Activated naive CD8-positive, alpha-beta T cell (primary cell): ENCODE measurements around the gene ABCG4.
"Not testable (repeated sequence)": the region's sequence is repeated elsewhere in the genome, so short reads cannot be mapped to it uniquely, and the experiment has no call there.

ENCODE experiments used
- H3K27ac Mint-ChIP-seq: one replicate; pipeline ENCODE4 v1.8.0; 2021; ENCODE audit warnings: mixed read lengths
- H3K27me3 Mint-ChIP-seq: one replicate; pipeline ENCODE4 v1.8.0; 2021; ENCODE audit warnings: mixed read lengths
- H3K36me3 Mint-ChIP-seq: one replicate; pipeline ENCODE4 v1.8.0; 2021; ENCODE audit warnings: mixed read lengths
- H3K4me1 Mint-ChIP-seq: one replicate; pipeline ENCODE4 v1.8.0; 2021; ENCODE audit warnings: low read depth, mixed read lengths
- H3K4me3 Mint-ChIP-seq: one replicate; pipeline ENCODE4 v1.8.0; 2021; ENCODE audit warnings: mild to moderate bottlenecking, mixed read lengths
- H3K9me3 Mint-ChIP-seq: one replicate; pipeline ENCODE4 v1.8.0; 2021; ENCODE audit warnings: low read depth, mixed read lengths

Gene ABCG4

DNA sequence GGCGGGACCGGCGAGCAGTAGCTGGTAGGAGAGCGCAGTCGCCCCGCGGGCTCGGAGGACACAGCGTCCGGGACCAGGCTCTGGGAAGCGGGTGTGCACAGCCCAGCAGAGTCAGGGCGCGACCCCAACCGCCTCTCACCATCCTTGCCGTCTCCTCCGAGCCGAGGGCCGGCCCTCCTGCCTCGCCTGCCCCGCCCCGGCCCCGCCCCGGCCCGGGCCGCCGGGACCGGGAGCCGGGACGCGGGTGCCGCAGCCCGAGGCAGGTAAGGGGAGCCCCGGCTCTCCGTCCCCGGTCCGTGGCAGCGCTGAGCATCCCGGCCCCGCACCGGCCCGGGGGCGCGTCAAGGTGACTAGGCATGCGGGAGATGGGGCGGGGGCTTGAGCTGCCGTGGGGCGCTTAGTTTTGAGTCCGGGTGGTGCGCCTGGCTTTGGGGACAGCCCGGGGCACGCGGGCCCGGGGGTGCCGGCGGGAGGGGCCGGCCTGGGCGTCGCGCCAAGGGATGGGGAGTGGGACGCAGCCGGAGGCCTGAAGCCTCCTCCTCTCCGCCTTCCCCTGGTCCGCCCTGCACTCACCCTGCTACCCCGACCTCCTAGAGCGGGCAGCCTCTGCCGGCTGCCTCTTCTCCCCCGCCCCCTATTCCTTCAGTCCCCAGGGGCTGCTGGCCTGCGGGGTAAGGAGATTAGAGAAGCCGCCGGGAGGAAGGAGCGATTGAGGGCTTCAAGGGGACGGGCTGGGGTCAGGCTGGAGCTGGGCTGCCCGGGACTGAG lies at the start of gene ABCG4:
TSS of gene ABCG4 (plus strand) at position 35 of the 768 bp plus-strand sequence. CDS start 914 bp downstream, outside the sequence.
- Mint-ChIP-seq H3K4me1 (peaks cover 13% of the 10 kb centered on the region), H3K4me3 (peak within 1 kb of the TSS; percentile 78), H3K36me3 (no peaks in the 10 kb centered on the region), H3K27ac (no peak within 1 kb of the TSS), H3K9me3 (no peaks in the 10 kb centered on the region), H3K27me3 (peaks cover 11% of the 10 kb centered on the region)

DNA sequence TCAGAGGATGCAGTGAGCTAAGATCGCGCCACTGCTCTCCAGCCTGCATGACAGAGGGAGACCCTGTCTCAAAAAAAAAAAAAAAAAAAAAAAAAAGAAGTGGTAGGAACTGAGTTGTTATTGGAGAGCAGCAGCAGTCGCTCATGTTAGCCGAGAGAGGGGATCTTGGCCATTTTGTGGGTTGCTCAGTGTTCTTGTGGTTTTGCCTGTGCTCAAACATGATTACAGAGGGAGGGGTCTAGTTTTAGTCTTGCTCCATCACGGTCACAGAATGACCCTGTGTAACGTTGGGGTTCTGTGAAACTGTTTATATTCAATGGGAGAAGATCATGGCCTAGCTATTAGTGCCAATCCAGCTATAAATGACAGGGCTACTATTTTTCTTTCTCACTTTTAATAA lies 49.1 kb upstream of the ABCG4 start:
- Mint-ChIP-seq H3K4me3 (peak overlapping the region; percentile 98), H3K36me3 (peaks cover 8% of the 10 kb centered on the region), H3K9me3 (no peaks in the 10 kb centered on the region), H3K4me1 (peaks cover 40% of the 10 kb centered on the region), H3K27ac (peak overlapping the region; percentile 100), H3K27me3 (no peaks in the 10 kb centered on the region)

DNA sequence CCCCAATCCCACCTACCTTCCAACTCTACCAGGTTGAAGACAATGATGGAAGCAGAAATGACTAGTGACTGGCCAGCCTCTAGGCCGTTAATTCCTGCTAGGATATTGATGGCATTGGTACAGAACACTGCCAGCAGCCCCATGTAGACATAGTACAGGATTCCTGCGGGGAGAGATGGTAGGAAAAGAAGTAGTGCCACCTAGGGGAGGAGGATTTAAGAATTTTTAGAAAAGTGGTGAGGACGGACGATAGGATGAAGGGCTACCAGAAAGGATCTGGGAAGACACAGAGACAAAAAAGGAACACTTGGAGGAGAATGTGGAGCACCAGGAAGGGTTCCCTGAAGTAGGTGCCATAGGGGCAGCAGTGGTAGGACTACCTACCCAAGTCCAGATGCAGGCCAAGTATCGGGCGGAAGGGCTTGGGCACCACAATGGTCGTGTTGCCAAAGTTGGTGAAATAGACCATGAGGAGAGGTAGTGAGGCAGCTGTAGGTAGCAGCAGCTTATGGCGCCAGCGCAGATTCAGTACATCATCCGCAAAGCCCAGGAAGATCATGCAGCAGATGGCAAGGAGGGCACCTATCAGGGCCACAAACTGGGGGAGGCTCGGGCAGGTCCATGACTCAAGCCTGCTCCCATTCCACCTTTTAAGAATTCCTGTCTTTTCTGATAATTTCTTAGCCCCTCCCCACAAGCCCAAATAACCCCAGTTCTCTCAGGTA lies 48.4 kb upstream of the ABCG4 start:
- Mint-ChIP-seq H3K9me3 (no peaks in the 10 kb centered on the region), H3K4me3 (peak overlapping the region; percentile 98), H3K27me3 (no peaks in the 10 kb centered on the region), H3K36me3 (peaks cover 8% of the 10 kb centered on the region), H3K4me1 (peaks cover 43% of the 10 kb centered on the region), H3K27ac (peak overlapping the region; percentile 100)

DNA sequence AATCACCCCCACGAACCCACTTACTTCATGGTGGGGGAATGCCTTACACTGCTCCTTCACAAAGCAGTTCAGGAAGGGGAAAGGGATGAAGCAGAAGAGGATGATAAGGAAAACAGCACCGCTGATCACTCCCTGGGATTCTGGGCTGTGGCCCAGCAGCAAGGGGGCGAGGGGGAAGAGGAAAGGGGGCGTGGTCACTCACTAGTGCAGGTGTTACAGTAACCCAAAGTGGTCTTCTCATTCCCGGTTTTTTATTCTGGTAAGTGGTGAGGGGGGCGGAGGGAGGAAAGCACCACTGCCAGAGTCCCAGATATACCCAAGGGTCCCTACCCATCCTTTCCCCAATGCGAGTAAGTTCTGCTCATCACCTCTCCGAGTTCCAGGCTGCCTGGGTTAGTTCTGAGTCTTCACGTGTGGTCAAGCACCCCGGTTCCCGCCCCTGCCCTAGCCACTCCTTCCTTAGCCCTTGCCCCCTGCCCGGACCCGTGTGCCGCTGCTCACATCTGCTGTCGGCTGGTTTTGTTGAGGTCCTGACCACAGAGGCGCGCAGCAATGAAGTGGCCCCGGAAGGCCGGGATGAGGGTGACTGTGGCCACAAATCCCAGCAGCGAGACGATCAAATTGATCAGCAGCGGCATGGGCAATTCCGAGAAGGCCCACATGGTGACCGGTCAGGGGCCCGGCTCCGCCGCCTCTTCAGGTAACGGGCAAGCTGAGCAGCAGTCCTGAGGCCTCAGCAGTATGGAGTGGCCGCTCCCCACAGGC lies 47.7 kb upstream of the ABCG4 start:
- H3K36me3 Mint-ChIP-seq, result peaks cover 8% of the 10 kb centered on the region
- H3K27me3 Mint-ChIP-seq, result no peaks in the 10 kb centered on the region
- no peaks in the 10 kb centered on the region for H3K9me3 Mint-ChIP-seq
- peaks cover 38% of the 10 kb centered on the region for H3K4me1 Mint-ChIP-seq
- peak overlapping the region; percentile 98 for H3K4me3 Mint-ChIP-seq
- H3K27ac Mint-ChIP-seq, result peak overlapping the region; percentile 100

DNA sequence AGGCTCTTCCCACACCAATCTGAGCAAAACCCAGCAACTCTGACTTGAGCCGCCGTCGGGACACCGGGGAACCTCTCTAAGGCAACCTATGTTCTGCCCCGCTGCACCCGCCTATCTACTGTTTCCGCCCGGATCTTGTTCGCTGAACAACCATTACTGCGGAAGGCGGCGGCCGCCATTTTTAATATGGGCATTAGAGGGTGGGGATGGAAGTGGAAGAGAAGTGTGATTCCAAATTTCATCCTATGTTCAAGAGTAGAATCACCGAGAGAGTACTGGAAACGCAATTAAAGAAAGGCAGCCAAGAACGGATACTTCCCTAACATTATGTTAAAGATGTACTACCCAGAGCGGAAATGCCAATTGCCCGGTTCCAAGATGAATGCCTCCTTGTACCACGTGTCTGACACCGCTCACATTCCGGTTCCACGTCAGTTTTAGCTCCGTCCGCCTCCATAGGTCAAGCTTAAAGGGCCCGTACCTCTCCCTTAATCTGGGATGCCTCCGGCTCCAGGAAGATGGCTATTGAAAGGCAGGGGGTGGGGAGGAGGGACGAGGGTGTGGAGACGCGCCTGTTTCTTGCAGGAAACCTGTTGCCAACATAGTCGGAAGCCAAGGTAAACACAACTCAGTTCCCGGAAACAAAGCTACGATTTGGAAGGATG lies 47.0 kb upstream of the ABCG4 start, which contains the start of gene DPAGT1:
TSS of gene DPAGT1 (minus strand) at position 95 of the 665 bp plus-strand sequence. CDS start 198 bp downstream, outside the sequence.
- peaks cover 44% of the 10 kb centered on the region for H3K4me1 Mint-ChIP-seq
- H3K27ac Mint-ChIP-seq, result peak within 1 kb of the TSS; percentile 100
- no peaks in the 10 kb centered on the region for H3K27me3 Mint-ChIP-seq
- peaks cover 4% of the 10 kb centered on the region for H3K36me3 Mint-ChIP-seq
- peak within 1 kb of the TSS; percentile 98 for H3K4me3 Mint-ChIP-seq
- H3K9me3 Mint-ChIP-seq, result no peaks in the 10 kb centered on the region

DNA sequence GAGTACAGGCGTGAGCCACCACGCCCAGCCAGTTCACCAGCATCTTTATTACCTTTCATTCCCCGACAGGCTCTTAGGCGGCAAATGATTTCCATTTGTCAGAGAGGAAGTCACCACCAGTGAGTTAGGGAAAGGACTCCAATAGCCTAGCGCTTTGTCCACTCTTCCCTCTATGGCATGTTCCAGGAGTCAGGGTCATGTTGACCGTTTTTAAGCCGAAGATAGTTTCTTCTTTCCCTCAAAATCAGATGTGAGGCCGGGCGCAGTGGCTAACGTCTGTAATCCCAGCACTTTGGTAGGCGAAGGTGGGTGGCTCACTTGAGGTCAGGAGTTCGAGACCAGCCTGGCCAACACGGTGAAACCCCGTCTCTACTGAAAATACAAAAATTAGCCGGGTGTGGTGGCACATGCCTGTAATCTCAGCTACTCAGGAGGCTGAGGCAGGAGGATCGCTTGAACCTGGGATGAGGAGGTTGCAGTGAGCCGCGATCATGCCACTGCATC lies 45.6 kb upstream of the ABCG4 start:
- not testable (repeated sequence) for H3K9me3 Mint-ChIP-seq, H3K27me3 Mint-ChIP-seq, H3K36me3 Mint-ChIP-seq
- Mint-ChIP-seq H3K27ac (peak overlapping the region; percentile 100), H3K4me1 (peaks cover 46% of the 10 kb centered on the region), H3K4me3 (peak overlapping the region; percentile 98)

DNA sequence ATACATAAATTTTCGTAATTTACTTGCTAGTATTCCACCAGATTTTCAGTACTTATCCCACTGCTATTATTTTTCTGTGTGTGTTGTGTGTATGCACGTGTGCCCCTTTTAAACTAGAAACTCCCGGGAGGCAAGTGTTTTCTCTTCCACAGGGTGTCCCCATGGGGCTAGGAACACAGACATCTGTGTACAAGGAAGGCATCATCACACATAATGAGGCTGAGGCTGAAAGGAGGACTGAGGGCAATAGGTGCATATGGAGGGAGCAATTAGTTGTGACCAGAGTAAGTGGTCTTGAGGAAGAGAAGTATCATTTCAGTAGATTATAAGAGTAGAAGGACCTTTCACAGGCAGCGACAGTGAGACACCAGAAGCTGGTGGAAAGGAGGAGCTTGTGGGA lies 45.1 kb upstream of the ABCG4 start:
- Mint-ChIP-seq H3K4me1 (peaks cover 48% of the 10 kb centered on the region), H3K27ac (peak overlapping the region; percentile 81), H3K36me3 (peaks cover 3% of the 10 kb centered on the region), H3K4me3 (peak overlapping the region; percentile 98), H3K9me3 (no peaks in the 10 kb centered on the region), H3K27me3 (no peaks in the 10 kb centered on the region)

DNA sequence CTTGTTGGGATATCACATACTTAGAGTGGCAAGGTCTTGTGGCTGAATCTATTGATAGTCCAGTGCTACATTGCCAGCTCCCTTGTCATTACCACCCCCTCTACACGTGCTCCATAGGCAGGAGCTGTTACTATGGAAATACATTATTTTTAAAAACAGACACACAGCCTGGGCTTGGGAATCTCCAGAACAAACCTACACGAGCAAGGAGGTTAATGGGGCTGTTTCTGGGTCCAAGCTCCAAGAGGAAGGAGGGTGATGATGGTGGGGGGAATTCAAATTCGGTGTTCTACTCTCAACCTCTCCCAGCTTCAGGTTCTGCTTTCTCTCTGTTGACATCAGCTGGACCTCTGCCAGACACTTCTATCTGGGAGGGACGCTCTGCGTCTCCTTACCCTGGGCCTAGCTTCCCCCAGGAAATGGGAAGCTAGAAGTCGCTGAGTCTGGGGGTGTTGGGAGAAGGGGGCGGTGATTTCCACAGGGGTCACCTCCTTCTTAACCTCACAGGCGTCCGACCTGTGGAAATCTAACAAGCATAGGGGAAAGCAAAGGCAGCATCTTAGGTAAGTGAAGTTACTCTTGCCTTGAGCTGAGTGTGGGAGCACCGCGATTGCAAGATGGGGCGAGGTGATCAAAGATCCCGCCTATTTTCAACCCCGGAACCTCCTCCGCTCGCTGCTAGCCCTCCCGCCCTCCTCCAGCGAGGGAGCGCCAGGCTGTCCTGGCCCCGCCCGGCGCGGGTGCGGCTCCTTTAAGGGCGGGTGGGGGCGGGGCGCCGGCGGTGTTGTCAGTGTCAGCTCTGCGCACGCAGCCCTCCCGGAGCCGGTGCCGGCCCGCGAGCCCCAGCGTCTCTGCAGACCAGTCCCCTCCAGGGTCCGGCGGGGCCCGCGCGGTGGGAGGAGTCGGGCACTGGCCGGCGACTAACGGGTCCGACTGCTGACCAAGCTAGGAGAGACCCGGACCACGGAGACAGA lies 42.0 kb upstream of the ABCG4 start, which contains the start of gene C2CD2L:
TSS of gene C2CD2L (plus strand) at position 781 of the 974 bp plus-strand sequence. CDS start 398 bp downstream, outside the sequence.
- peaks cover 55% of the 10 kb centered on the region for H3K4me1 Mint-ChIP-seq
- peaks cover 8% of the 10 kb centered on the region for H3K36me3 Mint-ChIP-seq
- H3K4me3 Mint-ChIP-seq, result peak within 1 kb of the TSS; percentile 94

DNA sequence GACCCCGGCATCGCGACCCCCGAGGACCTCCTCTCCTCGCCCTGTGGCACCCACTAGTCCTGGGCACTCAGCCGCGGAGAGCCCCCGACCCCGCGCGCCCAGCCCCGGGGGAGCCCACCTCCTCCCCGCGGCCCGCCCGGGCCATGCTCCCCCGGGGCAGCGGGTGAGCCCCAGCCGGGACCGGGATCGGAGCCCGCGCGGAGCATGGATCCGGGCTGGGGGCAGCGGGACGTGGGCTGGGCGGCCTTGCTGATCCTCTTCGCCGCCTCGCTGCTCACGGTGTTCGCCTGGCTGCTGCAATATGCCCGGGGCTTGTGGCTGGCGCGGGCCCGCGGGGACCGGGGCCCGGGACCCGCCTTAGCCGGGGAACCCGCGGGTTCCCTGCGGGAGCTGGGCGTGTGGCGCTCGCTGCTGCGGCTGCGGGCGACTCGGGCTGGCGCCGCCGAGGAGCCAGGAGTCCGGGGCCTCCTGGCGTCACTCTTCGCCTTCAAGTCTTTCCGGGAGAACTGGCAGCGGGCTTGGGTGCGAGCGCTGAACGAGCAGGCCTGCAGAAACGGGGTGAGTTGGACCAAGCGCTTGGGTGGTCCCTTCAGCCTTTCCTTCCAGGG lies 41.2 kb upstream of the ABCG4 start:
- Mint-ChIP-seq H3K4me3 (peak overlapping the region; percentile 94), H3K36me3 (peaks cover 9% of the 10 kb centered on the region), H3K27ac (peak overlapping the region; percentile 76), H3K9me3 (no peaks in the 10 kb centered on the region), H3K4me1 (peaks cover 48% of the 10 kb centered on the region), H3K27me3 (no peaks in the 10 kb centered on the region)

More for the DNA sequence above, 42.0 kb upstream of the ABCG4 start, which contains the start of gene C2CD2L:
- no peaks in the 10 kb centered on the region for H3K27me3 Mint-ChIP-seq
- H3K27ac Mint-ChIP-seq, result peak within 1 kb of the TSS; percentile 84
- H3K9me3 Mint-ChIP-seq, result no peaks in the 10 kb centered on the region

DNA sequence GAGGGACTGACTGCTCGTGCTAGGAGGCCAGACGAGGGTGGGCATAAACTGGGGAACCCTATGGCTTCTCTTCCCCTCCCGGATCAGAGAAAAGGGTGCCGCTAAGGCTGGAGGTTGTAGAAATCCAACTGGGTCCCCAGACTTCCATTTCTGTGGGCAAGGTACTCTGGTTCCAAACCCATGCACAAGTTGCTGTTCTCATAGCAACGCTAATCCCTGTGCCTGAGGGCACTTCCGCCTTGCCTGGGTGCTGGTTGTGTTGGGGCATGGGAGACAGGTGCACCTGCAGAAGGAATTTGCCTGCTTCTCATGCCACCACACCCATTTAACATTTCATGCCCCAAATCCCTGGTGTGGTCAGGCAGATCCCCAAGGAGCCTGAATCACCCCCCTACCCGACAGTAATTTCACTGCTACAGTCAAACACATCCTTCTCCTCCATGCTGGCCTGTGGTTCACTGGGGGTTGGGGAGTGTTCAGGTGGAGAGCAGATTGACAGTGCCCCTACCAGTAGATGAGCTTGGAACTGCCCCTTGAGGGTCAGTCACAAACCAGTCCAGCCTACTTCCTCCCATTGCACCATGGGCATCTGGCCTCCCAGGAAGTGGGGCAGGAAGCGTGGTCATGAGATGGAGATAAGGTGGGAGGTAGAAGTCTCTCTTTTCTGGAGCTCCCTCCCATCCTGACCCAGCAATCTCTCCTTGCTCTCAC lies 40.6 kb upstream of the ABCG4 start:
- peaks cover 50% of the 10 kb centered on the region for H3K4me1 Mint-ChIP-seq
- peaks cover 9% of the 10 kb centered on the region for H3K36me3 Mint-ChIP-seq
- no peaks in the 10 kb centered on the region for H3K27me3 Mint-ChIP-seq
- H3K27ac Mint-ChIP-seq, result peak overlapping the region; percentile 76
- H3K4me3 Mint-ChIP-seq, result peak overlapping the region; percentile 94
- H3K9me3 Mint-ChIP-seq, result no peaks in the 10 kb centered on the region

DNA sequence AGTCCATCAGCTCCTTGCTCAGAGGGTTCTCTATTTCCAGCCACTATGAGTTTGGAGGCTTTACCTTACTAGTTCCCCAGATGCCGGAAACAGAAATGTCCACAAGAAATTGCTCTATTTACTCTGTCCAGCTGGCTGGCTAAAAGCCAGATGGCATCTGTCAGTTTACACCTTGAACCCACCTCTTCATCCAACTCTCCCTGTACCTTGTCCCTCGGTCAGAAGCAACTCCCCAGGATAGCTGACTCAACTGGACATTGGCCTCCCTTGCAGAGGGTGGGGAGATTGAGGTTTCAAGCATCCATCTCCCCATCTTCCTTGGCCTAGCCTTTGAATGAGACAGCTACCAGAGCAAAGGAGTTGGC lies 40.0 kb upstream of the ABCG4 start:
- no peaks in the 10 kb centered on the region for H3K9me3 Mint-ChIP-seq
- H3K4me1 Mint-ChIP-seq, result peaks cover 48% of the 10 kb centered on the region
- H3K27ac Mint-ChIP-seq, result peak overlapping the region; percentile 76
- no peaks in the 10 kb centered on the region for H3K27me3 Mint-ChIP-seq
- H3K36me3 Mint-ChIP-seq, result peaks cover 9% of the 10 kb centered on the region
- H3K4me3 Mint-ChIP-seq, result peak overlapping the region; percentile 94

DNA sequence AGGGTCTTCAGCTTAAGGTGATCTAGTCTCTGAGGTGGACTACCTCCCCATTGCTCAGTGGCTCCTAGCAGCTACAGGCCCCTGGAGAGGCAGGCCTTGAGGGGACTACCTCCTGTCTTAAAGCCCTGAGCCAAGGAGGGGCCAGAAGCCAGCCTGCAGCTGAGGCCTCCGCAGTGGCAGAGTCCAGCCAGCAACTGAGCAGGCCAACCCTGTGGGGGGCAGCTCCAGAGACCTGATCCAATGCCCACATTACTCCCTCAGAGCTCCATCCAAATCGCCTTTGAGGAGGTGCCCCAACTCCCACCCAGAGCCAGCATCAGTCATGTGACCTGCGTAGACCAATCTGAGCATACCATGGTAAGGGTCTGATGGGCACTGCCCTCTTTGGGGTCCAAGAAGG lies 39.0 kb upstream of the ABCG4 start:
- Mint-ChIP-seq H3K27ac (peak overlapping the region; percentile 81), H3K4me3 (peak overlapping the region; percentile 94), H3K4me1 (peaks cover 48% of the 10 kb centered on the region), H3K9me3 (no peaks in the 10 kb centered on the region), H3K36me3 (peaks cover 9% of the 10 kb centered on the region), H3K27me3 (no peaks in the 10 kb centered on the region)
